K562 (cell line): ENCODE measurements around the gene UGT2B17. TPM values are rescaled to one million over a fixed set of nuclear protein-coding genes. Genes with fewer than 3 reads are reported as not detected.

Source experiments
- ATAC-seq: fragments of 200-7000 bp; cut with Tn5 transposase; 3 replicates; pipeline ENCODE4 v1.9.1; 2020; ENCODE audit warnings: moderate library complexity
- BruUV-seq: library from RNA; stranded (reverse); fragments of 400-500 nt; replicated peaks from 2 replicates; lab custom pipeline; 2021; lab: Mats Ljungman, UMichigan
- CTCF ChIA-PET: fragments of 300-600 bp; formaldehyde crosslinking; extraction: SDS; loops from one replicate; lab custom pipeline; 2021; ENCODE audit warnings: low intra/inter-chr PET ratio; lab: Yijun Ruan, JAX
- POLR2A ChIA-PET: fragments of 300-600, 350-650 bp; sonication (Branson Sonifier 250); formaldehyde crosslinking; extraction: SDS; loops from one replicate; lab custom pipeline; 2021; ENCODE audit warnings: antibody characterized with exemption, inconsistent platforms; lab: Yijun Ruan, JAX
- DNase-seq, 4 experiments: peaks; one replicate each; pipeline versions ENCODE4 v3.0.0 to v3.0.0-alpha.2; 2011 to 2018; ENCODE audit warnings: low spot score in 3 of 4, mixed read lengths in 3 of 4; ENCODE audit errors: extremely low read depth in 1 of 4
- FAIRE-seq: peaks from 2 replicates; lab custom pipeline; 2011; peaks lifted over from hg19 to GRCh38; lab: Jason Lieb, UNC
- H2AFZ ChIP-seq: 2 replicates; pipeline ENCODE4 v1.6.0; 2011; ENCODE audit warnings: low read depth, low read length, control low read depth, inconsistent platforms
- H3K27ac ChIP-seq: fragments of 200-600 bp; 3 replicates; pipeline ENCODE4 v1.8.0; 2011; ENCODE audit warnings: low read depth, mild to moderate bottlenecking, control low read depth, inconsistent platforms, low read length, moderate library complexity, mixed read lengths; ENCODE audit errors: extremely low read depth
- H3K27me3 ChIP-seq, 2 experiments: fragments of 300-600 bp in 1 of 2; 2 replicates in 1 of 2; 3 replicates in 1 of 2; pipeline versions ENCODE4 v1.6.0 to v1.8.0; 2011; ENCODE audit warnings: inconsistent platforms in 2 of 2, low read length in 2 of 2, mild to moderate bottlenecking in 1 of 2, mixed read lengths in 1 of 2, moderate library complexity in 1 of 2; ENCODE audit not compliant: control insufficient read depth in 2 of 2, insufficient read depth in 2 of 2
- H3K36me3 ChIP-seq: fragments of 300-600 bp; 3 replicates; pipeline ENCODE4 v1.8.0; 2011; ENCODE audit warnings: mild to moderate bottlenecking, low read length, inconsistent platforms; ENCODE audit not compliant: control insufficient read depth, insufficient read depth
- H3K4me1 ChIP-seq, 2 experiments: fragments of 200-600 bp in 1 of 2; replicated peaks in 1 of 2; 2 replicates in 1 of 2; 3 replicates in 1 of 2; pipeline versions ENCODE4 v1.5.1 to v1.8.0; 2011; ENCODE audit warnings: inconsistent platforms in 2 of 2, low read length in 2 of 2, mild to moderate bottlenecking in 1 of 2, mixed read lengths in 1 of 2, moderate library complexity in 1 of 2; ENCODE audit not compliant: control insufficient read depth in 2 of 2, insufficient read depth in 2 of 2
- H3K4me2 ChIP-seq: 2 replicates; pipeline ENCODE4 v1.6.1; 2011; ENCODE audit warnings: low read length, control low read depth, inconsistent platforms, mixed read lengths; ENCODE audit not compliant: insufficient read depth
- H3K4me3 ChIP-seq: fragments of 200-600 bp; sonication (generic), shearing (Covaris generic); 2 replicates; pipeline ENCODE4 v1.5.1; 2016; ENCODE audit warnings: control low read depth, inconsistent platforms
- H3K79me2 ChIP-seq: fragments of 200-600 bp; 3 replicates; pipeline ENCODE4 v1.8.0; 2011; ENCODE audit warnings: low read length, inconsistent platforms; ENCODE audit not compliant: control insufficient read depth, insufficient read depth
- H3K9ac ChIP-seq, 2 experiments: 2 replicates each; pipeline versions ENCODE4 v1.6.0 to v1.6.1; 2011; ENCODE audit warnings: low read depth in 2 of 2, low read length in 2 of 2, control low read depth in 1 of 2, inconsistent platforms in 1 of 2, mild to moderate bottlenecking in 1 of 2, mixed read lengths in 1 of 2; ENCODE audit not compliant: insufficient read depth in 1 of 2
- H3K9me1 ChIP-seq: one replicate; pipeline ENCODE4 v1.6.0; 2011; ENCODE audit warnings: inconsistent platforms, mild to moderate bottlenecking, low read length, moderate library complexity; ENCODE audit not compliant: control insufficient read depth, insufficient read depth
- H3K9me3 ChIP-seq: replicated peaks from 2 replicates; pipeline ENCODE4 v1.5.1; 2011; ENCODE audit warnings: low read depth, low read length, inconsistent platforms; ENCODE audit not compliant: control insufficient read depth, insufficient read depth
- H4K20me1 ChIP-seq: replicated peaks from 2 replicates; pipeline ENCODE4 v1.6.1; 2011; ENCODE audit warnings: low read length, inconsistent platforms, mixed read lengths; ENCODE audit not compliant: control insufficient read depth, insufficient read depth
- ARID3A ChIP-seq: IDR thresholded peaks from 2 replicates; pipeline ENCODE4 v1.6.1; 2012; ENCODE audit warnings: low read depth, low read length, improper control_type of control experiment, borderline replicate concordance
- ATF4 ChIP-seq: fragments of 450-650 bp; formaldehyde crosslinking; IDR thresholded peaks from 2 replicates; pipeline ENCODE4 v1.4.0; 2022; ENCODE audit warnings: mild to moderate bottlenecking, moderate library complexity
- CREB5 ChIP-seq: fragments of 250-450 bp; sonication (Bioruptor Pico); IDR thresholded peaks from 2 replicates; pipeline ENCODE4 v1.5.0; 2020; ENCODE audit warnings: mild to moderate bottlenecking
- DPF2 ChIP-seq: fragments of 450-650 bp; IDR thresholded peaks from 2 replicates; pipeline ENCODE4 v1.6.1; 2016
- ERF ChIP-seq: fragments of 450-650 bp; formaldehyde crosslinking; IDR thresholded peaks from 2 replicates; pipeline ENCODE4 v1.4.0; 2020; ENCODE audit warnings: mild to moderate bottlenecking, mixed read lengths
- OTX1 ChIP-seq: fragments of 450-650 bp; formaldehyde crosslinking; IDR thresholded peaks from 2 replicates; pipeline ENCODE4 v1.4.0; 2022; ENCODE audit warnings: mild to moderate bottlenecking
- PYGO2 ChIP-seq: fragments of 450-650 bp; IDR thresholded peaks from 2 replicates; pipeline ENCODE4 v1.6.1; 2016; ENCODE audit warnings: mild to moderate bottlenecking, missing genetic modification characterization, moderate library complexity, missing compliant biosample characterization
- RFX5 ChIP-seq: IDR thresholded peaks from 2 replicates; pipeline ENCODE4 v1.6.1; 2011; ENCODE audit warnings: low read depth, mild to moderate bottlenecking, improper control_type of control experiment, low read length
- SREBF1 ChIP-seq: fragments of 150-350 bp; IDR thresholded peaks from 2 replicates; pipeline ENCODE4 v1.6.1; 2014; ENCODE audit warnings: antibody characterized with exemption, low read depth, low read length, borderline replicate concordance
- ZNF395 ChIP-seq: fragments of 200-800 bp; sonication (Bioruptor generic); IDR thresholded peaks from 2 replicates; pipeline ENCODE4 v1.6.1; 2017; ENCODE audit warnings: missing genetic modification characterization, missing compliant biosample characterization
- ZNF740 ChIP-seq, 3 experiments: fragments of 200-800 bp in 1 of 3; sonication (Bioruptor generic) in 1 of 3; sonication (generic) in 1 of 3; formaldehyde crosslinking in 1 of 3; IDR thresholded peaks; 2 replicates each; pipeline versions ENCODE4 v1.6.1 to v1.8.0; 2016 to 2022; ENCODE audit warnings: mild to moderate bottlenecking in 2 of 3, missing compliant biosample characterization in 2 of 3, missing genetic modification characterization in 2 of 3, missing genetic modification reagents in 1 of 3
- WGBS: fragments of 100-300 bp; shearing (Covaris generic); methylation state at CpG from one replicate; pipeline ENCODE4 v1.1.6; 2016; ENCODE audit warnings: low coverage, mixed read lengths; ENCODE audit not compliant: insufficient coverage; ENCODE audit errors: missing lambda C conversion rate; 5-methylcytosine and 5-hydroxymethylcytosine counted together
- in situ Hi-C: fragments of 300-500 bp; cut with MboI; formaldehyde crosslinking; loops from 4 replicates; pipeline ENCODE4 v1.15.0; 2018; ENCODE audit warnings: inconsistent platforms, mixed read lengths
- intact Hi-C: fragments of 100-400 bp; cut with micrococcal nuclease; formaldehyde crosslinking; loops from 2 replicates; pipeline ENCODE4 v1.14.2; 2022
- polyA plus RNA-seq, 8 experiments: library from polyadenylated mRNA; depleted of rRNA in 4 of 8; stranded (reverse) in 5 of 8; unstranded in 3 of 8; fragments of >200 nt; fragmentation: Nextera tagmentation in 2 of 8; fragmentation: Illumina TruSeq in 1 of 8; extraction: Ambion mirVana in 2 of 8; extraction: Trizol in 1 of 8; gene quantifications; 2 replicates each; pipeline versions ENCODE4 v1.2.1 to v1.2.3, GENCODE V29; 2011 to 2014; ENCODE audit warnings: inconsistent platforms in 1 of 8, missing spikeins in 1 of 8
- total RNA-seq, 7 experiments: library from RNA; depleted of rRNA in 6 of 7; stranded (reverse); fragments of >200 nt in 6 of 7; fragmentation: Illumina TruSeq in 2 of 7; extraction: Trizol in 2 of 7; gene quantifications; 2 replicates each; pipeline versions ENCODE4 v1.2.1 to v1.2.3, GENCODE V29; 2011 to 2021; ENCODE audit warnings: low replicate concordance in 1 of 7

Gene UGT2B17
- total and polyA plus RNA-seq, 9 of the 15 experiments (the other 6 are each of a cell fraction or from before 2014, with no cell fraction given), result 0.11 TPM; not detected in 8

GRCh38 chr4:68592673-68593072 is 16.6 kb upstream of the UGT2B17 start (continued):
- no peak for TF ChIP-seq ZNF395 (CRISPR knock-in tag)
- TF ChIP-seq ARID3A, result no peak
- TF ChIP-seq OTX1 (CRISPR knock-in tag), result no peak
- TF ChIP-seq ERF, result no peak
- no peak for TF ChIP-seq PYGO2 (tag)

- H3K27me3 ChIP-seq, result no peaks in the 10 kb centered on the region
- H3K9me3 ChIP-seq, result no peaks in the 10 kb centered on the region
- no peaks in the 10 kb centered on the region for H3K36me3 ChIP-seq
- no peaks in the 10 kb centered on the region for H3K9me1 ChIP-seq
- no peaks in the 10 kb centered on the region for H3K4me1 ChIP-seq
- no peak overlapping the region for H3K9ac ChIP-seq
- FAIRE-seq (no peak), ATAC-seq (no peak), DNase-seq (no peak)
- H3K27ac ChIP-seq, result no peak overlapping the region
- BruUV-seq, result no TSS peak
- in situ Hi-C loops, result no loop called here
- H4K20me1 ChIP-seq, result no peaks in the 10 kb centered on the region
- ChIA-PET CTCF (no interaction called here), POLR2A (no interaction called here)
- intact Hi-C loops, result no loop called here
- no peaks in the 10 kb centered on the region for H3K79me2 ChIP-seq
- no peak overlapping the region for H3K4me3 ChIP-seq
- WGBS, result 0% methylated on average over 1 of the region's 1 CpG
- H2AFZ ChIP-seq, result no peak overlapping the region
- H3K4me2 ChIP-seq, result no peak overlapping the region
- TF ChIP-seq CREB5 (no peak), ZNF740 (CRISPR knock-in tag; IDR thresholded peaks at IDR 0.05) (no peak), ZNF740 (tag; IDR thresholded peaks at IDR 0.05) (no peak), ATF4 (CRISPR knock-in tag) (no peak), DPF2 (no peak), SREBF1 (no peak), RFX5 (no peak)
Measured at GRCh38 chr4:68591204-68591603, 15.1 kb upstream of the UGT2B17 start.
